Camera-type eye (tissue), 1 donor: Measurements from ENCODE around the gene KMO. TPM values are rescaled to one million over a fixed set of nuclear protein-coding genes. Genes with fewer than 3 reads are reported as not detected.

Experiments used
- total RNA-seq: library from RNA; depleted of rRNA; stranded (reverse); fragments of >200 nt; gene quantifications from one replicate; pipeline ENCODE4 v1.2.3, GENCODE V29; 2014

The KMO gene
- total RNA-seq: 12.8 TPM

DNA sequence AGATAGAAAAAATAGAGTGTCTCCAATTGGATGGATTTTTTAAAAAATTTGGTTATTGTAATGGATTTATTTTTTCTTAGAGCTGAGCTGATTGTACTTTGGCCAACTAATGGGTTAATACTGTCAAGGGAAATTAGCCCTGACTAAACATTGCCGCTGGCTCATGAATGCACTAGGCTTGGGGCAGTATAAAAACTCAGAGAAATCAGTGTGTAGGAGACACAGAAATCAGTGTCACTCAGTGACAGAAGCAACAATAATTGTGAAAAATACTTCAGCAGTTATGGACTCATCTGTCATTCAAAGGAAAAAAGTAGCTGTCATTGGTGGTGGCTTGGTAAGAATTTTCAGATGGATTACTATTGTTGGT, at the start of gene KMO:
TSS of gene KMO (plus strand) at position 217 of the 370 bp plus-strand sequence. CDS start at position 284, 67 bp downstream.

GRCh38 chr1:241519308-241520079, 12.7 kb upstream of the KMO start, which contains the start of gene FH:
TSS of gene FH (minus strand) at chr1:241519755. CDS start at chr1:241519722, 33 bp downstream.

DNA sequence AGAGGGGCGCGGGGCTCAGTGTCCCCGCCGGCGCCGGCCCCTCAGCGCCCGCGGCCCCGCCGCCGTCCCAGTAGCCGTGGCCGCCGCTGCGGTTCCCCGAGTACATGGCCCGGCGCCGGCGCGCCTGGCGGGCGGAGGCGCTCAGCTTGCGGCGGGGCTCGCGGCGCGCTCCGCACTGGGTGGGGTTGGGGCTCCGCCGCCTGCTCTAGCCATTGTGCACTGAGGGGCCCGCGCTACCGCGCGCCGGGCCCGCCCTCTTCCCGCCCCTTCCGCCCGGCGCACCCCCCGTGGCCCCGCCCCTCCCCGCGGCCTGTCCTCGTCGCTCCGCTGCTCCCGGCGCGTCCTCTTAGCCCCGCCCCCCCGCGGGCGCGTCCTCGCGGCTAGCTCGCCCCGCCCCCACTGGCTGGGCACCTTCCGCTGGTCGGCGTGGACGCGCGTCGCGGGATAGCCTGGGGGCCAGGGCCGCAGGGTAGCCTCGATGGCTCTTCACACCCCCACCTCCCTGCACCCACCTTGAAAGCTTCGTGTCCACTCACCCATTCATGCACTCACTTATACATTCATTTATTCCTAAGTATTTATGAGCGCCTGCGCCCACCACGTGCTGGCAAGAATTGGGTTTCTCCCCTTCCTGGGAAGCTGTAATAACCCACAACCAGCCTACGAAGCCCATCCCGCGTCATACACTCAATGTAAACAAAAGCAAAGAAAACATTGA, 108.1 kb downstream of the KMO start, which contains the start of the genes CHML and OPN3:
TSS of gene CHML (minus strand) at position 221 of the 718 bp plus-strand sequence. CDS start 4,603 bp downstream, outside the sequence.
TSS of gene OPN3 (minus strand) at position 221 of the 718 bp plus-strand sequence. CDS start at position 106, 115 bp downstream.

Other genes with a start within 250 kb of the KMO start
- 8.0 TPM for gene RGS7, start 175.2 kb upstream of the KMO start, total RNA-seq
- gene FH, start 12.6 kb upstream of the KMO start, total RNA-seq: 53.0 TPM
- 31.4 TPM for gene CHML, start 108.0 kb downstream of the KMO start, total RNA-seq
- gene OPN3, start 108.0 kb downstream of the KMO start, total RNA-seq: 15.8 TPM
- 1.3 TPM for gene WDR64, start 119.9 kb downstream of the KMO start, total RNA-seq